Tibial nerve (tissue), 4 donors: ENCODE results near the gene IGFALS.

ENCODE experiments used
- EP300 ChIP-seq, 2 donors: sonication (generic); formaldehyde crosslinking; IDR thresholded peaks; one replicate each; pipeline ENCODE4 v1.6.1; 2017; ENCODE audit warnings: antibody characterized with exemption in 2 of 2, mild to moderate bottlenecking in 1 of 2
- POLR2A ChIP-seq, 2 donors: fragments of 450-650 bp; IDR thresholded peaks; one replicate each; pipeline ENCODE4 v1.6.1; 2017; ENCODE audit warnings: antibody characterized with exemption in 2 of 2, mild to moderate bottlenecking in 2 of 2, moderate library complexity in 2 of 2
- TF ChIP-seq, protein P1 (sequence below), 5 experiments: fragments of 200-600 bp in 3 of 5; fragments of 450-650 bp in 2 of 5; sonication (generic) in 3 of 5; IDR thresholded peaks; one replicate each; pipeline ENCODE4 v1.5.1; 2016 to 2019; ENCODE audit warnings: antibody characterized with exemption in 5 of 5, mild to moderate bottlenecking in 3 of 5, moderate library complexity in 2 of 5

DNA sequence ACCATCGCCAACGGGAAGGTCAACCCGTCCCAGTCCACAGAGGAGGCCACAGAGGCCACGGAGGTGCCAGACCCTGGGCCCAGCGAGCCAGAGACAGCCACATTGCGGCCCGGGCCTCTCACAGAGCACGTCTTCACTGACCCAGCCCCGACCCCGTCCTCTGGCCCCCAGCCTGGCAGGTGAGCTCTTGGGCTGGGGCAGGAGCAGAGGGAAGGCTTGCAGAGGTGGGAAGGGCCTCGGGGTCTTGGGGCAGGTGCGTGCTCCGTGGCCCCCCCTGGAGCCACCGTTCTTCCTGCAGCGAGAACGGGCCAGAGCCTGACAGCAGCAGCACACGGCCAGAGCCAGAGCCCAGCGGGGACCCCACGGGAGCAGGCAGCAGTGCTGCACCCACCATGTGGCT is 27.3 kb downstream of the IGFALS start:
- no peak for TF ChIP-seq POLR2A (IDR thresholded peaks at IDR 0.05)
- TF ChIP-seq EP300 (IDR thresholded peaks at IDR 0.05): no peak
- TF ChIP-seq, protein P1, sequence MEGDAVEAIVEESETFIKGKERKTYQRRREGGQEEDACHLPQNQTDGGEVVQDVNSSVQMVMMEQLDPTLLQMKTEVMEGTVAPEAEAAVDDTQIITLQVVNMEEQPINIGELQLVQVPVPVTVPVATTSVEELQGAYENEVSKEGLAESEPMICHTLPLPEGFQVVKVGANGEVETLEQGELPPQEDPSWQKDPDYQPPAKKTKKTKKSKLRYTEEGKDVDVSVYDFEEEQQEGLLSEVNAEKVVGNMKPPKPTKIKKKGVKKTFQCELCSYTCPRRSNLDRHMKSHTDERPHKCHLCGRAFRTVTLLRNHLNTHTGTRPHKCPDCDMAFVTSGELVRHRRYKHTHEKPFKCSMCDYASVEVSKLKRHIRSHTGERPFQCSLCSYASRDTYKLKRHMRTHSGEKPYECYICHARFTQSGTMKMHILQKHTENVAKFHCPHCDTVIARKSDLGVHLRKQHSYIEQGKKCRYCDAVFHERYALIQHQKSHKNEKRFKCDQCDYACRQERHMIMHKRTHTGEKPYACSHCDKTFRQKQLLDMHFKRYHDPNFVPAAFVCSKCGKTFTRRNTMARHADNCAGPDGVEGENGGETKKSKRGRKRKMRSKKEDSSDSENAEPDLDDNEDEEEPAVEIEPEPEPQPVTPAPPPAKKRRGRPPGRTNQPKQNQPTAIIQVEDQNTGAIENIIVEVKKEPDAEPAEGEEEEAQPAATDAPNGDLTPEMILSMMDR (IDR thresholded peaks at IDR 0.05): no peak
